ENCODE results near the gene OVCH2.

GRCh38 chr11:7655253-7656217 is 50.7 kb downstream of the OVCH2 start:
- TF ChIP-seq CTCF (conservative IDR thresholded peaks at IDR 0.05; ENCODE audit: low read depth in 2 of 2) (no peak), EZH2 (IDR thresholded peaks at IDR 0.05; ENCODE audit: low read depth, unreplicated experiment) (no peak), REST (IDR thresholded peaks at IDR 0.05; ENCODE audit: unreplicated experiment) (no peak), EZH2phosphoT487 (IDR thresholded peaks at IDR 0.05; ENCODE audit: unreplicated experiment) (no peak), ZNF114 (CRISPR knock-in tag; IDR thresholded peaks at IDR 0.05) (no peak)
